Activated CD8-positive, alpha-beta memory T cell treated with anti-CD3 and anti-CD28 coated beads, Interleukin-2, amount 10 ng/mL, durations not matched to agents 7 days and 5 days (primary cell): ENCODE data around the gene STX17. TPM values are rescaled to one million over a fixed set of nuclear protein-coding genes. Genes with fewer than 3 reads are reported as not detected.
"Not testable (repeated sequence)": the region's sequence is repeated elsewhere in the genome, so short reads cannot be mapped to it uniquely, and the experiment has no call there.

Experiments used
- ATAC-seq: fragments of 150-1000 bp; cut with Tn5 transposase; one replicate; pipeline ENCODE4 v1.10.0; 2021; ENCODE audit warnings: moderate library complexity
- CTCF ChIA-PET: fragments of 350-600 bp; sonication (Branson Sonifier 250); formaldehyde crosslinking; loops from one replicate; lab custom pipeline; 2021; ENCODE audit warnings: antibody characterized with exemption; lab: Charles Lee
- DNase-seq: peaks from one replicate; pipeline ENCODE4 v3.0.0-alpha.2; 2020
- H3K27ac Mint-ChIP-seq: one replicate; pipeline ENCODE4 v1.8.0; 2021; ENCODE audit warnings: mild to moderate bottlenecking, mixed read lengths
- H3K27me3 Mint-ChIP-seq: one replicate; pipeline ENCODE4 v1.8.0; 2021; ENCODE audit warnings: mixed read lengths
- H3K36me3 Mint-ChIP-seq: one replicate; pipeline ENCODE4 v1.8.0; 2021; ENCODE audit warnings: mild to moderate bottlenecking, mixed read lengths
- H3K4me1 Mint-ChIP-seq: one replicate; pipeline ENCODE4 v1.8.0; 2021; ENCODE audit warnings: mixed read lengths
- H3K4me3 Mint-ChIP-seq: one replicate; pipeline ENCODE4 v1.8.0; 2021; ENCODE audit warnings: mild to moderate bottlenecking, moderate library complexity, mixed read lengths
- H3K9me3 Mint-ChIP-seq: one replicate; pipeline ENCODE4 v1.8.0; 2022; ENCODE audit warnings: low read depth, mixed read lengths
- total RNA-seq, 2 experiments: library from RNA; stranded (reverse); gene quantifications; one replicate each; pipeline ENCODE4 v1.2.3, GENCODE V29; 2021

Gene STX17
- total RNA-seq, result 10 to 100 TPM; 32.0 to 37.0 TPM

- peak; percentile 87 for ATAC-seq
- peak within 1 kb of the TSS; percentile 90 for H3K27ac Mint-ChIP-seq
- H3K36me3 Mint-ChIP-seq, result peaks cover 12% of the 10 kb centered on the region
- H3K4me3 Mint-ChIP-seq, result peak within 1 kb of the TSS; percentile 93
- no peaks in the 10 kb centered on the region for H3K9me3 Mint-ChIP-seq
- peak; percentile 84 for DNase-seq
- H3K4me1 Mint-ChIP-seq, result peaks cover 28% of the 10 kb centered on the region
- peaks cover 10% of the 10 kb centered on the region for H3K27me3 Mint-ChIP-seq
- CTCF ChIA-PET, result interaction anchor here (1.2 to 2.8 kb wide), 9 partner anchors 13 to 85 kb away, joined by 3 to 11 read pairs (median 5); partner anchors contain the start of gene NR4A3
Measured at GRCh38 chr9:99906403-99907207, at the start of gene STX17. TSS of gene STX17 (plus strand) at chr9:99906654. CDS start at chr9:99915240, 8,586 bp downstream.

GRCh38 chr9:99857576-99857975, 48.9 kb upstream of the STX17 start:
- CTCF ChIA-PET, result interaction anchor here (0.9 to 2.3 kb wide), 3 partner anchors 17 to 33 kb away, joined by 3 to 4 read pairs (median 4); no protein-coding TSS in a partner anchor
- DNase-seq, H3K27me3 Mint-ChIP-seq, H3K27ac Mint-ChIP-seq, ATAC-seq, H3K9me3 Mint-ChIP-seq, H3K4me3 Mint-ChIP-seq: not testable (repeated sequence)
- Mint-ChIP-seq H3K36me3 (peaks cover 14% of the 10 kb centered on the region), H3K4me1 (peaks cover 13% of the 10 kb centered on the region)

- Mint-ChIP-seq H3K36me3 (peaks cover 11% of the 10 kb centered on the region), H3K9me3 (no peaks in the 10 kb centered on the region), H3K27me3 (no peaks in the 10 kb centered on the region), H3K4me3 (no peak overlapping the region), H3K27ac (no peak overlapping the region), H3K4me1 (peaks cover 8% of the 10 kb centered on the region)
- no peak for DNase-seq
- CTCF ChIA-PET, result interaction anchor here (0.9 to 2.3 kb wide), 4 partner anchors 16 to 34 kb away, joined by 3 to 4 read pairs (median 4); no protein-coding TSS in a partner anchor
- ATAC-seq, result no peak
Measured at GRCh38 chr9:99858087-99858486, 48.4 kb upstream of the STX17 start.

- Mint-ChIP-seq H3K27me3 (no peaks in the 10 kb centered on the region), H3K27ac (no peak overlapping the region), H3K4me1 (peaks cover 8% of the 10 kb centered on the region), H3K36me3 (peaks cover 11% of the 10 kb centered on the region), H3K4me3 (no peak overlapping the region), H3K9me3 (no peaks in the 10 kb centered on the region)
- DNase-seq (no peak), ATAC-seq (no peak)
- CTCF ChIA-PET, result interaction anchor here (1.1 to 1.6 kb wide), 3 partner anchors 10 to 35 kb away, joined by 3 to 4 read pairs (median 3); no protein-coding TSS in a partner anchor
Measured at GRCh38 chr9:99859243-99859980, 47.0 kb upstream of the STX17 start.

DNA sequence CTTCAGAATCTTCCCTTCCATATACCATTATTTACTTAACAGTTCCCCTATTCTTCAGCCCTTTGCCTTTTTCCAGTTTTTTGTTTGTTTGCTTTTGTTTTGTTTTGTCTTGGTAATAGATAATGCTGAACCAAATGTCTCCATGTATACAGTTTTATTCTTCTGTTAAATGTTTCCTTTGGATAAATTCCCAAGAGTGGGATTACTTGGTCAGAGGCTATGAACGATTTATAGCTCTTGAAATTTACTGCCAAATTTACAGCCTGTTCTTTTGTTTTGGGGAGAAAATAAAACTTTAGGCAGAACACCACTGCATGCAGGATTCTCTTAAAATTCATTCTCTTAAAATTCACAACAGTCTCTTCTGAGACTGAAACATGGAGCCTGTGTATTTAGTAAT, 46.2 kb upstream of the STX17 start:
- Mint-ChIP-seq H3K27ac (no peak overlapping the region), H3K27me3 (no peaks in the 10 kb centered on the region), H3K9me3 (no peaks in the 10 kb centered on the region), H3K36me3 (peaks cover 8% of the 10 kb centered on the region), H3K4me1 (peaks cover 5% of the 10 kb centered on the region), H3K4me3 (no peak overlapping the region)
- DNase-seq (no peak), ATAC-seq (no peak)
- CTCF ChIA-PET, result interaction anchor here (0.8 kb wide), 1 partner anchor 36 kb away, joined by 3 read pairs; no protein-coding TSS in a partner anchor

DNA sequence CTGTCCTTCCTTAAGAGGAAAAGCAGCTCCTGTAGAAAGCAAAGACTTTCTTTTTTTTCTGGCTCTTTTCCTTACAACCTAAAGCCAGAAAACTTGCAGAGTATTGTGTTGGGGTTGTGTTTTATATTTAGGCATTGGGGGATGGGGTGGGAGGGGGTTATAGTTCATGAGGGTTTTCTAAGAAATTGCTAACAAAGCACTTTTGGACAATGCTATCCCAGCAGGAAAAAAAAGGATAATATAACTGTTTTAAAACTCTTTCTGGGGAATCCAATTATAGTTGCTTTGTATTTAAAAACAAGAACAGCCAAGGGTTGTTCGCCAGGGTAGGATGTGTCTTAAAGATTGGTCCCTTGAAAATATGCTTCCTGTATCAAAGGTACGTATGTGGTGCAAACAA, 42.5 kb upstream of the STX17 start:
- CTCF ChIA-PET, result interaction anchor here (0.8 kb wide), 1 partner anchor 38 kb away, joined by 6 read pairs; no protein-coding TSS in a partner anchor
- no peak for ATAC-seq
- H3K4me1 Mint-ChIP-seq, result peaks cover 23% of the 10 kb centered on the region
- H3K36me3 Mint-ChIP-seq, result peaks cover 5% of the 10 kb centered on the region
- no peaks in the 10 kb centered on the region for H3K27me3 Mint-ChIP-seq
- H3K9me3 Mint-ChIP-seq, result no peaks in the 10 kb centered on the region
- DNase-seq, result no peak
- no peak overlapping the region for H3K27ac Mint-ChIP-seq
- H3K4me3 Mint-ChIP-seq, result no peak overlapping the region

- ATAC-seq (no peak), DNase-seq (no peak)
- Mint-ChIP-seq H3K4me1 (peaks cover 33% of the 10 kb centered on the region), H3K4me3 (no peak overlapping the region), H3K27me3 (peaks cover 2% of the 10 kb centered on the region), H3K36me3 (peaks cover 3% of the 10 kb centered on the region), H3K9me3 (no peaks in the 10 kb centered on the region), H3K27ac (no peak overlapping the region)
- CTCF ChIA-PET, result interaction anchor here (1.0 kb wide), 2 partner anchors 11 to 41 kb away, joined by 3 read pairs; no protein-coding TSS in a partner anchor
Measured at GRCh38 chr9:99866398-99866797, 40.1 kb upstream of the STX17 start.

DNA sequence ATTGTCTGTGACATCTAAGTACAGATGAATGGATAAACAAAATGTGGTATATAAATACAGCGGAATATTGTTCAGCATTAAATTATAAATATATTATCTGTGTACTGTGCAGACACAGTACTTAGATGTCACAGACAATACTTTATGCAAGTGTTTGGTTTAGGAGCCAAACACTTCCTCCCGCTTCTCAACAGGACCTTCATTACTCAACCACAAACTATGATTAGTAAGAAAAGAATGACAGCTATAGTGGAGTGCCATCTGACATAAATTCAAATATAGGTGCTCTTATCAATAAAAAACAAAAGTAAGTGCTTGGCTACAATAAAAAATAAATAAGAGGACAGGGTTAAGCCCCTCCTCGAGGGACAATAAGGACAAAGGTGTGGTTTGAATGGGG, 38.9 kb upstream of the STX17 start:
- Mint-ChIP-seq H3K36me3 (peaks cover 3% of the 10 kb centered on the region), H3K4me1 (peaks cover 33% of the 10 kb centered on the region), H3K9me3 (no peaks in the 10 kb centered on the region), H3K27ac (peak overlapping the region; percentile 67), H3K4me3 (no peak overlapping the region), H3K27me3 (peaks cover 2% of the 10 kb centered on the region)
- CTCF ChIA-PET, result interaction anchor here (1.5 to 2.2 kb wide), 2 partner anchors 16 to 683 kb away, joined by 3 to 7 read pairs; no protein-coding TSS in a partner anchor
- no peak for DNase-seq
- ATAC-seq, result peak; percentile 63

GRCh38 chr9:99867968-99868367, 38.5 kb upstream of the STX17 start:
- H3K36me3 Mint-ChIP-seq, result peaks cover 2% of the 10 kb centered on the region
- ATAC-seq (peak; percentile 69), DNase-seq (peak; percentile 57)
- no peaks in the 10 kb centered on the region for H3K9me3 Mint-ChIP-seq
- H3K27ac Mint-ChIP-seq, result peak overlapping the region; percentile 67
- CTCF ChIA-PET, result interaction anchor here (1.5 to 2.2 kb wide), 2 partner anchors 17 to 684 kb away, joined by 3 to 7 read pairs; no protein-coding TSS in a partner anchor
- H3K27me3 Mint-ChIP-seq, result peaks cover 2% of the 10 kb centered on the region
- peaks cover 33% of the 10 kb centered on the region for H3K4me1 Mint-ChIP-seq
- peak overlapping the region; percentile 24 for H3K4me3 Mint-ChIP-seq

- DNase-seq (peak; percentile 58), ATAC-seq (peak; percentile 77)
- CTCF ChIA-PET, result interaction anchor here (1.0 to 2.2 kb wide), 5 partner anchors 10 to 685 kb away, joined by 3 to 7 read pairs (median 3); no protein-coding TSS in a partner anchor
- H3K4me1 Mint-ChIP-seq, result peaks cover 35% of the 10 kb centered on the region
- no peaks in the 10 kb centered on the region for H3K9me3 Mint-ChIP-seq
- H3K27ac Mint-ChIP-seq, result peak overlapping the region; percentile 67
- H3K36me3 Mint-ChIP-seq, result peaks cover 2% of the 10 kb centered on the region
- H3K4me3 Mint-ChIP-seq, result peak overlapping the region; percentile 24
- H3K27me3 Mint-ChIP-seq, result peaks cover 2% of the 10 kb centered on the region
Measured at GRCh38 chr9:99868845-99869244, 37.6 kb upstream of the STX17 start.

DNA sequence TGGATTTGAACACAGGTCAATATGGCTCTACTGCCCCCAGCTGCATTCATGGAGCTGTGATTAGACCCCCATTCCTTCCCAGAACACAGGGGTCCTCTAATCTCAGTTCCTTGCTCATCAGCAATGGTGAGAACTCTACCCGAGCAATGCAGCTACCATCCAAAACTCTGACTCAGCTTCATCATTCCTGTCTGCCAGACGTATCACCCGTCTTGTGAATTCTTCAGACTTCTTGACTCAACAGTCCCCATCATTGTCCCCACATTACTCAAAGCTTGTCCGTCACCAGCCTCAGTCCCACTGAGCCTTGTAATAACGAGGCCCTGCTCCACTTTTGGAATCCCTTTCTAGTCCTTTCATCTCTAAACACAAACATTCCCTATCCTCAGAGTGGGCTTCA, 36.3 kb upstream of the STX17 start:
- CTCF ChIA-PET, result interaction anchor here (2.1 kb wide), 1 partner anchor 45 kb away, joined by 7 read pairs; no protein-coding TSS in a partner anchor

GRCh38 chr9:99873531-99873930, 32.9 kb upstream of the STX17 start:
- H3K4me3 Mint-ChIP-seq, result no peak overlapping the region
- H3K27me3 Mint-ChIP-seq, result peaks cover 8% of the 10 kb centered on the region
- H3K27ac Mint-ChIP-seq, result no peak overlapping the region
- H3K4me1 Mint-ChIP-seq, result peaks cover 17% of the 10 kb centered on the region
- CTCF ChIA-PET, result interaction anchor here (1.1 kb wide), 1 partner anchor 16 kb away, joined by 4 read pairs; no protein-coding TSS in a partner anchor
- DNase-seq (no peak), ATAC-seq (peak; percentile 32)
- peaks cover 4% of the 10 kb centered on the region for H3K9me3 Mint-ChIP-seq
- H3K36me3 Mint-ChIP-seq, result peaks cover 6% of the 10 kb centered on the region

More for the DNA sequence above, 36.3 kb upstream of the STX17 start:
- no peak for ATAC-seq
- H3K27me3 Mint-ChIP-seq, result peaks cover 5% of the 10 kb centered on the region
- peaks cover 36% of the 10 kb centered on the region for H3K4me1 Mint-ChIP-seq
- H3K9me3 Mint-ChIP-seq, result no peaks in the 10 kb centered on the region
- H3K27ac Mint-ChIP-seq, result no peak overlapping the region
- H3K36me3 Mint-ChIP-seq, result peaks cover 2% of the 10 kb centered on the region
- no peak for DNase-seq
- H3K4me3 Mint-ChIP-seq, result no peak overlapping the region
